ENCODE measurements around the gene OST4.

The OST4 gene

DNA sequence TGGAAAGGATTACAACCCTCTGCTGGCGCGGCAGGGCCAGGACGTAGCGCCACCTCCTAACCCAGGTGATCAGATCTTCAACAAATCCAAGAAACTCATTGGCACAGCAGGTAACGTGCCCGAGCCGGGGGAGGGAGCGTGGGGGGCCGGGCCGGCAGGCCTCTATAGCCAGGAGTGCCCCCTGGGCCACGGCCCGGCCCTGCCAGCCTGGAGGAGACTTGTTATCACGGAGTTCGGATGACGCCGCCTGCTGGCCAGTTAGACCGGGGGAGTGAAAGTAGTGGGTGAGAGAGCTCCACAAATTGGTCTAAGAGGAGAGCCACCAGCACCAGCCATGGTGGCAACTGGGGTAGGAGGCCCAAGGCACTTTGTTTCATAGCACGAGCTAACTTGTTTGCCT lies 47.3 kb downstream of the OST4 start:
- DNase-seq, result no peak

- DNase-seq, result no peak
Observed at GRCh38 chr2:27023740-27024139, 47.7 kb downstream of the OST4 start.

- DNase-seq, result no peak
Observed at GRCh38 chr2:27021253-27022049, 50.0 kb downstream of the OST4 start.

Measured in NCI-H1417 (cell line).